ENCODE measurements around the gene CTAG2. TPM values are rescaled to one million over a fixed set of nuclear protein-coding genes. Genes with fewer than 3 reads are reported as not detected.

Gene CTAG2
- total RNA-seq, 1 experiment from 2014 or later: not detected

DNA sequence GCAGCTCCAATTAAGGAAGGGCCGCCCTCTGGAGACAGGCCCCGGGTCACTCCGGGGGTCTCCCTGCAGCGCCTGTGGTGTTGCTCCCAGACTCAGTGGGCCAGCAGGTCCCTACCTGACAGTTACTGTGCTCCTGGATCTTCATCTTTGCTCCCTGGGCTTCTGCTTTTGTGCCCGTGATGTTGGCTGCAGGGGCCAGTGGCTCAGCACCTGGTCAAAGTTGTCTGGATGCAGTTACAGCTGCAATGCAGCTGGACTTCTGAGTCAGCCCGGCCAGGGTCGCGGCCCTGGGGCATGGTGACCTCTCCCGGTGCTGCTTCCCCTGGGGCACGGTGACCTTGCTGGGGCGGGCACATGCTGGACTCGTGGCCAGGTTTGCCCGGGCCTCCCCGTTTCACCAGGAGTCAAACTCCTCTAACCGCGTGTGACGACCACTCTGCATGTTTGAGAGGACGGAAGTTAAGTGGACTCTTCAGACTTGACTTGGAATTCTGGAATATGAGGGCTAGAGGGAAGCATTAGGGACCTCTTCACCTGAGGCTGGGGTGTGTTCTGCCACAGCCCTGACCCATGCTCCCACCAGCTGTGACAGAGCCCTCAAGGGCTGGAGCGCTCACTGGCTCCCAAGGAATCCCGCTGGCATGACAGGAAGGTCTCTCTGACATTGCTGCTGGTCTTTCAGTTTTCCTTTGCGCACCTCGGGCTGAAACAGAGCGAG, 3.7 kb downstream of the CTAG2 start:
- Histone ChIP-seq H4K20me1 (ENCODE audit: insufficient read depth) (no peaks in the 10 kb centered on the region), H3K4me2 (ENCODE audit: low read length) (no peak overlapping the region), H3K4me1 (ENCODE audit: control insufficient read depth in 1 of 2, insufficient read depth in 2 of 2, low read length in 2 of 2) (no peaks in the 10 kb centered on the region), H3K9me3 (ENCODE audit: control insufficient read depth in 1 of 2, insufficient read depth in 1 of 2, low read depth in 1 of 2, low read length in 2 of 2) (no peaks in the 10 kb centered on the region), H3K27ac (ENCODE audit: low read depth, low read length) (no peak overlapping the region), H2AFZ (ENCODE audit: low read depth, low read length, poor library complexity, severe bottlenecking) (no peak overlapping the region), H3K4me3 (replicated peaks in 1 of 2; ENCODE audit: low read depth in 1 of 2, low read length in 2 of 2) (no peak overlapping the region), H3K27me3 (ENCODE audit: insufficient read depth, low read length) (no peaks in the 10 kb centered on the region), H3K9me2 (ENCODE audit: insufficient read depth) (no peaks in the 10 kb centered on the region), H3K9ac (ENCODE audit: low read length) (no peak overlapping the region), H3K79me2 (ENCODE audit: insufficient read depth, low read length) (no peaks in the 10 kb centered on the region), H3K36me3 (ENCODE audit: control insufficient read depth in 1 of 2, insufficient read depth in 2 of 2, low read length in 2 of 2) (no peaks in the 10 kb centered on the region)
- BruUV-seq (replicated peaks): no TSS peak
- ATAC-seq (no peak), DNase-seq (ENCODE audit: low read depth, low spot score) (no peak)
- ChIA-PET POLR2A (no interaction called here), CTCF (no interaction called here), RAD21 (ENCODE audit: low non-redundant PET in 1 of 2, low total read pairs in 2 of 2, uncharacterized antibody in 2 of 2, unreplicated experiment in 2 of 2) (no interaction called here)
- TF ChIP-seq RAD21 (IDR thresholded peaks at IDR 0.05; ENCODE audit: low read depth) (no peak), FOSL1 (IDR thresholded peaks at IDR 0.05; ENCODE audit: low read depth) (no peak), EZH2phosphoT487 (IDR thresholded peaks at IDR 0.05; ENCODE audit: borderline replicate concordance) (no peak), CEBPB (IDR thresholded peaks at IDR 0.05; ENCODE audit: low read depth) (no peak), CBX3 (IDR thresholded peaks at IDR 0.05; ENCODE audit: low read depth) (no peak), ZFX (IDR thresholded peaks at IDR 0.05) (no peak), MAX (IDR thresholded peaks at IDR 0.05) (no peak), SIN3A (IDR thresholded peaks at IDR 0.05; ENCODE audit: low read depth) (no peak), ELF1 (IDR thresholded peaks at IDR 0.05; ENCODE audit: borderline replicate concordance, low read depth) (no peak), YY1 (IDR thresholded peaks at IDR 0.05; ENCODE audit: extremely low read depth, insufficient replicate concordance, low read depth, low read length) (no peak), ZNF274 (IDR thresholded peaks at IDR 0.05; ENCODE audit: low read depth, low read length) (no peak)
- TF ChIP-seq, protein P1, sequence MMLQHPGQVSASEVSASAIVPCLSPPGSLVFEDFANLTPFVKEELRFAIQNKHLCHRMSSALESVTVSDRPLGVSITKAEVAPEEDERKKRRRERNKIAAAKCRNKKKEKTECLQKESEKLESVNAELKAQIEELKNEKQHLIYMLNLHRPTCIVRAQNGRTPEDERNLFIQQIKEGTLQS (IDR thresholded peaks at IDR 0.05): no peak
- intact Hi-C loops (cut with micrococcal nuclease): no loop called here

All from HCT116 (cell line).